B cell (primary cell): Measurements from ENCODE around the gene RBM44.

Experiments
- CTCF ChIP-seq: fragments of 200-600 bp; IDR thresholded peaks from one replicate; pipeline ENCODE4 v1.8.0; 2022; ENCODE audit warnings: antibody characterized with exemption, mild to moderate bottlenecking
- EZH2 ChIP-seq: IDR thresholded peaks from 2 replicates; pipeline ENCODE4 v1.6.1; 2012; ENCODE audit warnings: borderline replicate concordance, low read depth, mild to moderate bottlenecking, moderate library complexity, low read length; ENCODE audit not compliant: insufficient read depth, poor library complexity, severe bottlenecking

- no peak for TF ChIP-seq CTCF
- TF ChIP-seq EZH2: no peak
Observed at GRCh38 chr2:237869343-237870102, 70.9 kb downstream of the RBM44 start.
